Activated T-helper 1 cell treated with anti-CD3 and anti-CD28 coated beads, Interleukin-2, amount 50 U/mL, for 16 hours (primary cell): ENCODE data around the gene ARPP21.

Experiments
- DNase-seq, 2 donors: peaks; one replicate each; pipeline ENCODE4 v3.0.0-alpha.2; 2020; ENCODE audit warnings: low read depth in 1 of 2, low spot score in 1 of 2

ARPP21 gene

GRCh38 chr3:35641331-35641730, 2.0 kb downstream of the ARPP21 start:
- DNase-seq = no peak

- DNase-seq = no peak
Measured at GRCh38 chr3:35641920-35642527, 2.7 kb downstream of the ARPP21 start.

- DNase-seq = no peak
Measured at GRCh38 chr3:35643495-35643894, 4.2 kb downstream of the ARPP21 start.

- no peak for DNase-seq
Measured at GRCh38 chr3:35644451-35644850, 5.1 kb downstream of the ARPP21 start.

- DNase-seq = no peak
Measured at GRCh38 chr3:35645189-35645588, 5.9 kb downstream of the ARPP21 start.

GRCh38 chr3:35646081-35646480, 6.8 kb downstream of the ARPP21 start:
- DNase-seq = no peak

GRCh38 chr3:35647461-35647860, 8.1 kb downstream of the ARPP21 start:
- no peak for DNase-seq

- DNase-seq = no peak
Measured at GRCh38 chr3:35648347-35648746, 9.0 kb downstream of the ARPP21 start.

- DNase-seq = no peak
Measured at GRCh38 chr3:35649405-35649804, 10.1 kb downstream of the ARPP21 start.

- no peak for DNase-seq
Measured at GRCh38 chr3:35651426-35651825, 12.1 kb downstream of the ARPP21 start.

- DNase-seq = no peak
Measured at GRCh38 chr3:35651851-35652250, 12.5 kb downstream of the ARPP21 start.

- DNase-seq = no peak
Measured at GRCh38 chr3:35653347-35653746, 14.0 kb downstream of the ARPP21 start.

GRCh38 chr3:35654476-35654875, 15.2 kb downstream of the ARPP21 start:
- no peak for DNase-seq

- no peak for DNase-seq
Measured at GRCh38 chr3:35658686-35659085, 19.4 kb downstream of the ARPP21 start.

GRCh38 chr3:35659768-35660167, 20.4 kb downstream of the ARPP21 start:
- DNase-seq = no peak

- DNase-seq = no peak
Measured at GRCh38 chr3:35663471-35663870, 24.1 kb downstream of the ARPP21 start.

GRCh38 chr3:35664460-35664919, 25.2 kb downstream of the ARPP21 start:
- DNase-seq = no peak

GRCh38 chr3:35665390-35666055, 26.2 kb downstream of the ARPP21 start:
- DNase-seq = no peak

GRCh38 chr3:35666888-35667287, 27.6 kb downstream of the ARPP21 start:
- DNase-seq = no peak

- no peak for DNase-seq
Measured at GRCh38 chr3:35670408-35670965, 31.2 kb downstream of the ARPP21 start.

- no peak for DNase-seq
Measured at GRCh38 chr3:35671483-35671882, 32.2 kb downstream of the ARPP21 start.

GRCh38 chr3:35673017-35673416, 33.7 kb downstream of the ARPP21 start:
- no peak for DNase-seq
